HepG2 (cell line): ENCODE data around the gene PTGR2. TPM values are rescaled to one million over a fixed set of nuclear protein-coding genes. Genes with fewer than 3 reads are reported as not detected.

ENCODE experiments used
- ARNT2 ChIP-seq: sonication (generic); formaldehyde crosslinking; IDR thresholded peaks from 2 replicates; pipeline ENCODE4 v1.8.0; 2022; ENCODE audit warnings: mild to moderate bottlenecking, low read depth, missing genetic modification reagents, moderate library complexity
- ATF5 ChIP-seq: sonication (generic); formaldehyde crosslinking; IDR thresholded peaks from 2 replicates; pipeline ENCODE4 v1.4.0; 2020; ENCODE audit warnings: mild to moderate bottlenecking, low read depth, missing genetic modification reagents
- ATM ChIP-seq: fragments of 450-650 bp; IDR thresholded peaks from 2 replicates; pipeline ENCODE4 v1.7.1; 2017; ENCODE audit warnings: mild to moderate bottlenecking, borderline replicate concordance
- BRCA1 ChIP-seq: sonication (generic); formaldehyde crosslinking; IDR thresholded peaks from 2 replicates; pipeline ENCODE4 v1.4.0; 2020; ENCODE audit warnings: missing genetic modification reagents
- CREM ChIP-seq, 2 experiments: sonication (generic) in 1 of 2; formaldehyde crosslinking in 1 of 2; IDR thresholded peaks; 2 replicates each; pipeline versions ENCODE4 v1.4.0 to v1.6.1; 2016 to 2020; ENCODE audit warnings: antibody characterized with exemption in 1 of 2, mild to moderate bottlenecking in 1 of 2, missing genetic modification reagents in 1 of 2
- DMTF1 ChIP-seq: sonication (generic); formaldehyde crosslinking; IDR thresholded peaks from 2 replicates; pipeline ENCODE4 v1.4.0; 2020; ENCODE audit warnings: mild to moderate bottlenecking, missing genetic modification reagents
- ETV5 ChIP-seq: IDR thresholded peaks from 2 replicates; pipeline ENCODE4 v1.6.1; 2018; ENCODE audit warnings: missing biosample characterization, missing genetic modification reagents, inconsistent platforms, borderline replicate concordance
- FOXO4 ChIP-seq: sonication (generic); formaldehyde crosslinking; conservative IDR thresholded peaks from 2 replicates; pipeline ENCODE4 v1.8.1; 2023; ENCODE audit warnings: missing genetic modification reagents
- HBP1 ChIP-seq: IDR thresholded peaks from 2 replicates; pipeline ENCODE4 v1.6.1; 2016; ENCODE audit warnings: low read depth, control low read depth
- JDP2 ChIP-seq: sonication (generic); formaldehyde crosslinking; IDR thresholded peaks from 2 replicates; pipeline ENCODE4 v1.8.1; 2022; ENCODE audit warnings: missing genetic modification reagents, borderline replicate concordance
- LCORL ChIP-seq, 2 experiments: fragments of 450-650 bp in 1 of 2; sonication (generic) in 1 of 2; formaldehyde crosslinking in 1 of 2; IDR thresholded peaks; 2 replicates each; pipeline versions ENCODE4 v1.5.0 to v1.6.1; 2017 to 2020; ENCODE audit warnings: antibody characterized with exemption in 1 of 2, missing genetic modification reagents in 1 of 2
- MIXL1 ChIP-seq: IDR thresholded peaks from 2 replicates; pipeline ENCODE4 v1.6.1; 2016
- NFYB ChIP-seq: sonication (generic); formaldehyde crosslinking; IDR thresholded peaks from 2 replicates; pipeline ENCODE4 v1.4.0; 2020; ENCODE audit warnings: missing genetic modification reagents
- POLR2AphosphoS2 ChIP-seq: IDR thresholded peaks from 2 replicates; pipeline ENCODE4 v1.6.1; 2011; ENCODE audit warnings: low read depth, low read length, improper control_type of control experiment
- POLR2G ChIP-seq: fragments of 200-400 bp; formaldehyde crosslinking; IDR thresholded peaks from 2 replicates; pipeline ENCODE4 v1.6.1; 2018; ENCODE audit warnings: mild to moderate bottlenecking, low read depth, low read length, moderate library complexity
- RFX1 ChIP-seq: fragments of 450-650 bp; IDR thresholded peaks from 2 replicates; pipeline ENCODE4 v1.6.1; 2017
- TARDBP ChIP-seq: sonication (generic); formaldehyde crosslinking; IDR thresholded peaks from 2 replicates; pipeline ENCODE4 v1.8.0; 2022; ENCODE audit warnings: mild to moderate bottlenecking, missing genetic modification reagents
- TOPORS ChIP-seq: sonication (generic); formaldehyde crosslinking; IDR thresholded peaks from 2 replicates; pipeline ENCODE4 v1.8.0; 2023; ENCODE audit warnings: mild to moderate bottlenecking, missing genetic modification reagents
- ZC3H4 ChIP-seq: sonication (generic); formaldehyde crosslinking; IDR thresholded peaks from 2 replicates; pipeline ENCODE4 v1.4.0; 2020; ENCODE audit warnings: missing genetic modification reagents, borderline replicate concordance
- ZNF121 ChIP-seq: sonication (generic); formaldehyde crosslinking; IDR thresholded peaks from 2 replicates; pipeline ENCODE4 v1.5.0; 2020; ENCODE audit warnings: mild to moderate bottlenecking, missing genetic modification reagents
- ZNF224 ChIP-seq: sonication (generic); formaldehyde crosslinking; IDR thresholded peaks from 2 replicates; pipeline ENCODE4 v1.5.0; 2020; ENCODE audit warnings: mild to moderate bottlenecking, missing genetic modification reagents
- ZNF253 ChIP-seq: sonication (generic); formaldehyde crosslinking; IDR thresholded peaks from 2 replicates; pipeline ENCODE4 v1.8.0; 2022; ENCODE audit warnings: mild to moderate bottlenecking, missing genetic modification reagents, borderline replicate concordance
- ZNF383 ChIP-seq: sonication (generic); formaldehyde crosslinking; IDR thresholded peaks from 2 replicates; pipeline ENCODE4 v1.4.0; 2020; ENCODE audit warnings: missing genetic modification reagents, mild to moderate bottlenecking, borderline replicate concordance
- ZNF550 ChIP-seq: sonication (generic); formaldehyde crosslinking; IDR thresholded peaks from 2 replicates; pipeline ENCODE4 v1.4.0; 2020; ENCODE audit warnings: mild to moderate bottlenecking, missing genetic modification reagents, borderline replicate concordance
- ZNF607 ChIP-seq: sonication (generic); formaldehyde crosslinking; IDR thresholded peaks from 2 replicates; pipeline ENCODE4 v1.5.1; 2020; ENCODE audit warnings: missing genetic modification reagents, mild to moderate bottlenecking, borderline replicate concordance
- ZNF782 ChIP-seq: sonication (generic); formaldehyde crosslinking; IDR thresholded peaks from 2 replicates; pipeline ENCODE4 v1.4.0; 2020; ENCODE audit warnings: missing genetic modification reagents, mild to moderate bottlenecking, borderline replicate concordance
- polyA plus RNA-seq, 8 experiments: library from polyadenylated mRNA; depleted of rRNA in 3 of 8; stranded (reverse) in 7 of 8; unstranded in 1 of 8; fragments of >200 nt; fragmentation: Illumina TruSeq in 4 of 8; extraction: Trizol in 4 of 8; gene quantifications; 2 replicates each; pipeline versions ENCODE4 v1.2.1 to v1.2.3, GENCODE V29; 2011 to 2016; ENCODE audit warnings: low read depth in 4 of 8, missing spikeins in 1 of 8, mixed read lengths in 1 of 8; ENCODE audit not compliant: insufficient read depth in 1 of 8
- total RNA-seq, 5 experiments: library from RNA; depleted of rRNA; stranded (reverse); fragments of >200 nt; fragmentation: Illumina TruSeq; extraction: Trizol; gene quantifications; 2 replicates each; pipeline ENCODE4 v1.2.3, GENCODE V29; 2016; ENCODE audit warnings: low read depth in 1 of 5

PTGR2 gene
- total and polyA plus RNA-seq, 2 of the 13 experiments (the other 11 are each of a cell fraction or from before 2014, with no cell fraction given) = 3.0 to 4.3 TPM

- TF ChIP-seq ZNF383 (CRISPR knock-in tag) = no peak
- no peak for TF ChIP-seq BRCA1 (CRISPR knock-in tag)
- no peak for TF ChIP-seq MIXL1 (CRISPR knock-in tag)
- TF ChIP-seq DMTF1 (CRISPR knock-in tag) = no peak
- TF ChIP-seq HBP1 (CRISPR knock-in tag) = no peak
- no peak for TF ChIP-seq ZNF782 (CRISPR knock-in tag)
- TF ChIP-seq ZNF253 (CRISPR knock-in tag) = no peak
- TF ChIP-seq ATF5 = no peak
- TF ChIP-seq ZNF607 = no peak
- no peak for TF ChIP-seq TARDBP (CRISPR knock-in tag)
- no peak for TF ChIP-seq ZNF550 (CRISPR knock-in tag)
- TF ChIP-seq ZNF224 (CRISPR knock-in tag) = no peak
- TF ChIP-seq TOPORS (CRISPR knock-in tag) = no peak
- TF ChIP-seq ATM = no peak
- no peak for TF ChIP-seq ZNF121 (CRISPR knock-in tag)
- no peak for TF ChIP-seq FOXO4 (CRISPR knock-in tag)
- TF ChIP-seq ZC3H4 (CRISPR knock-in tag) = no peak
- no peak for TF ChIP-seq ARNT2 (CRISPR knock-in tag)
- no peak for TF ChIP-seq JDP2 (CRISPR knock-in tag)
- TF ChIP-seq RFX1 = no peak
- TF ChIP-seq LCORL (IDR thresholded peaks at IDR 0.05) = no peak
- peak; percentile 47 for TF ChIP-seq LCORL (CRISPR knock-in tag; IDR thresholded peaks at IDR 0.05)
- 0 out of 2 replicates have a peak, but pooled peaks have one; percentile 45 for TF ChIP-seq POLR2G
- TF ChIP-seq CREM (IDR thresholded peaks at IDR 0.05) = no peak
- TF ChIP-seq CREM (CRISPR knock-in tag; IDR thresholded peaks at IDR 0.05) = no peak
- no peak for TF ChIP-seq NFYB (CRISPR knock-in tag)
- TF ChIP-seq POLR2AphosphoS2 = no peak
- peak; percentile 57; the same call in 1 of the 2 replicates for TF ChIP-seq ETV5 (CRISPR knock-in tag)
Observed at GRCh38 chr14:73802431-73803188, 49.0 kb upstream of the PTGR2 start (continued).
